ENCODE results near the gene PNLIPRP1.

Gene PNLIPRP1

DNA sequence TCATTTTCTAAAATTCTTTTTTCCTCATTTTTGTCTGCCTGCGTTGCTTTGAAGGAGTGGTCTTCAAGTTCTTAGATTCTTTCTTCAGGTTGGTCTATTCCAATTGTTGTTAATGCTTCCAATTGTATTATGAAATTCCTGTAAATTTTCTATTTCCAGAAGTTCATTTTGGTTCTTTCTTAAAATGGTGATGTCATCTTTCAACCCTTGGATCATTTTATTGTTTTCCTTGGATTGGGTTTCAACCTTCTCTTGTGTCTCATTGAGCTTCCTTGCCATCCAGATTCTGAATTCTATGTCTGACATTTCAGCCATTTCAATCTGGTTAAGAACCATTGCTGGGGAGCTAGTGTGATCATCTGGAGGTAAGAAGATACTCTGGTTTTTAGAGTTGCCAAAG is 63.1 kb downstream of the PNLIPRP1 start:
- POLR2A ChIA-PET: no interaction called here
- CTCF ChIA-PET: no interaction called here
- DNase-seq (ENCODE audit: extremely low spot score): no peak
- TF ChIP-seq HDGF (IDR thresholded peaks at IDR 0.05; ENCODE audit: borderline replicate concordance) (no peak), ELF4 (IDR thresholded peaks at IDR 0.05) (no peak), LEF1 (IDR thresholded peaks at IDR 0.05; ENCODE audit: borderline replicate concordance) (no peak), FOXA1 (IDR thresholded peaks at IDR 0.05) (no peak), ZNF384 (IDR thresholded peaks at IDR 0.05) (no peak), BHLHE40 (IDR thresholded peaks at IDR 0.05; ENCODE audit: borderline replicate concordance) (no peak), NFRKB (IDR thresholded peaks at IDR 0.05) (no peak), ARNT (IDR thresholded peaks at IDR 0.05) (no peak), FOXK2 (IDR thresholded peaks at IDR 0.05) (no peak), FOXM1 (IDR thresholded peaks at IDR 0.05; ENCODE audit: borderline replicate concordance) (no peak), SP1 (IDR thresholded peaks at IDR 0.05) (no peak), L3MBTL2 (conservative IDR thresholded peaks at IDR 0.05) (no peak), SUZ12 (IDR thresholded peaks at IDR 0.05) (no peak)
- TF ChIP-seq, protein P1, sequence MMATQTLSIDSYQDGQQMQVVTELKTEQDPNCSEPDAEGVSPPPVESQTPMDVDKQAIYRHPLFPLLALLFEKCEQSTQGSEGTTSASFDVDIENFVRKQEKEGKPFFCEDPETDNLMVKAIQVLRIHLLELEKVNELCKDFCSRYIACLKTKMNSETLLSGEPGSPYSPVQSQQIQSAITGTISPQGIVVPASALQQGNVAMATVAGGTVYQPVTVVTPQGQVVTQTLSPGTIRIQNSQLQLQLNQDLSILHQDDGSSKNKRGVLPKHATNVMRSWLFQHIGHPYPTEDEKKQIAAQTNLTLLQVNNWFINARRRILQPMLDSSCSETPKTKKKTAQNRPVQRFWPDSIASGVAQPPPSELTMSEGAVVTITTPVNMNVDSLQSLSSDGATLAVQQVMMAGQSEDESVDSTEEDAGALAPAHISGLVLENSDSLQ (IDR thresholded peaks at IDR 0.05): no peak

DNA sequence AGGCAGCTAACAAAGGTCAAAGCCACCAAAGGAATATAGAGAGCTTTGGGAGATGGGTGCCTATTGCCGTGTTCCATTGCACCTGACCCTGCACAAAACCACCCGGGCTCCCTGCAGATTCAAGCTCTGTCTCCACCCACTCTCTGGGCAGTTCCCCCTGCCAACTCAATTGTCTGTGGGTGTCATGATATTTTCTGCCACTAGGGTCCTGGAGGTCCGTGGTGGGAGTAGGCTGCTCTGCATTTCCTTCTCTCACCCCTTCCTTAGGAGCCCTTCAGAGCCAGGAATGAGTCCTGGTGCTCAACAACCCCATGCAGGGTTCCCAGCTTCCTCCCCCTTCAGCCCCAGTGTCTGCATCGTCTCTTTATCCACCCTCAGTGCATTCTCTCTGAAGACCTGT is 64.1 kb downstream of the PNLIPRP1 start:
- peak; percentile 75 for DNase-seq (ENCODE audit: extremely low spot score)
- TF ChIP-seq BHLHE40 (IDR thresholded peaks at IDR 0.05; ENCODE audit: borderline replicate concordance): no peak
- POLR2A ChIA-PET: no interaction called here
- CTCF ChIA-PET: interaction anchor here (0.7 to 1.3 kb wide), 6 partner anchors 9 to 133 kb away, joined by 3 to 5 read pairs (median 3); no protein-coding TSS in a partner anchor

DNA sequence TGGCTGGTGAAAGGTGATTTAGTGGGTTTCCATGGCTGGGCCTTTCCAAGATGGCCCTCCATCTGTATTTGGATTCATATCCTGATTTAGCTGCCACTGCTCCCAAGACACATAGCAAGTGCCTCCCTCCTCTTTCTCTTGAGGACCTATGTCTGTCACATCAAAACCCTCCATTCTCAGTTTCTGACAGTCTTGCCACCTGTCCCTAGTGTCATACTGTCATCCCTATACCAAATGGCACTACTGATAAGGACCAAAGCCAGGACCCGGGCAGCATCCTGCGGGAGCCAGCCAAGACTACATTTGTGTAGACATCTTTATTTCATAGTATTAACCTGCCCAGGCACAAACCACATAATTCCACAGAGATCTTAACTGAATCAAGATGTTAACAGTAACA is 64.8 kb downstream of the PNLIPRP1 start:
- ChIA-PET POLR2A (no interaction called here), CTCF (interaction anchor here (0.7 to 1.3 kb wide), 3 partner anchors 10 to 133 kb away, joined by 3 to 5 read pairs (median 3); no protein-coding TSS in a partner anchor)
- DNase-seq (ENCODE audit: extremely low spot score): no peak
- TF ChIP-seq SUZ12 (IDR thresholded peaks at IDR 0.05) (no peak), NFRKB (IDR thresholded peaks at IDR 0.05) (no peak), BHLHE40 (IDR thresholded peaks at IDR 0.05; ENCODE audit: borderline replicate concordance) (no peak), HDGF (IDR thresholded peaks at IDR 0.05; ENCODE audit: borderline replicate concordance) (no peak), ZNF384 (IDR thresholded peaks at IDR 0.05) (no peak), SP1 (IDR thresholded peaks at IDR 0.05) (no peak), FOXM1 (IDR thresholded peaks at IDR 0.05; ENCODE audit: borderline replicate concordance) (no peak), TARDBP (IDR thresholded peaks at IDR 0.05) (no peak), ELF4 (IDR thresholded peaks at IDR 0.05) (no peak), ARNT (IDR thresholded peaks at IDR 0.05) (no peak), FOXA1 (IDR thresholded peaks at IDR 0.05) (no peak), FOXK2 (IDR thresholded peaks at IDR 0.05) (no peak), LEF1 (IDR thresholded peaks at IDR 0.05; ENCODE audit: borderline replicate concordance) (no peak)
- TF ChIP-seq, protein P1 (IDR thresholded peaks at IDR 0.05): no peak

DNA sequence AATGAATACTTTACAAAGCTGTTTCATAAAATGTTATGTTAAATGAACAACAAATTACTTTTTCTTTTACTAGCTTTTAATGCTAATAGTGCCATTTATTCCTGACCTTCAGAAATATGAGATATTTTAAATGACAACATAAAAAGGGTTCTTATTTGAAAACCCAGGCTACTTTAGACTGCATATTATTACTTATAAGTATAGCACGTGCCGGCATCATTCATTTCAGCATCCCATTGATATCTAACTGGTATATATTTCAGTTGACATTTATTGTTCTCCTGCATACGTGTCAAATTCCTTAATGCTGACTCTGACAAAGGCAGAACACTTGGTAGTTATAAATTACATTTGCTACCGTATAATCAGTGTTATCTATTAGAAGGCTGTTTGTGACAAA is 65.3 kb downstream of the PNLIPRP1 start:
- DNase-seq (ENCODE audit: extremely low spot score): no peak
- TF ChIP-seq ZNF384 (IDR thresholded peaks at IDR 0.05): no peak
- no peak for TF ChIP-seq FOXM1 (IDR thresholded peaks at IDR 0.05; ENCODE audit: borderline replicate concordance)
- TF ChIP-seq LEF1 (IDR thresholded peaks at IDR 0.05; ENCODE audit: borderline replicate concordance): no peak
- TF ChIP-seq SP1 (IDR thresholded peaks at IDR 0.05): no peak
- TF ChIP-seq FOXK2 (IDR thresholded peaks at IDR 0.05): no peak
- TF ChIP-seq NFRKB (IDR thresholded peaks at IDR 0.05): no peak
- TF ChIP-seq ARNT (IDR thresholded peaks at IDR 0.05): no peak
- no peak for TF ChIP-seq FOXA1 (IDR thresholded peaks at IDR 0.05)
- TF ChIP-seq, protein P1 (IDR thresholded peaks at IDR 0.05): no peak
- no peak for TF ChIP-seq L3MBTL2 (conservative IDR thresholded peaks at IDR 0.05)
- TF ChIP-seq SUZ12 (IDR thresholded peaks at IDR 0.05): no peak
- TF ChIP-seq BHLHE40 (IDR thresholded peaks at IDR 0.05; ENCODE audit: borderline replicate concordance): no peak
- TF ChIP-seq ELF4 (IDR thresholded peaks at IDR 0.05): no peak
- no peak for TF ChIP-seq TARDBP (IDR thresholded peaks at IDR 0.05)
- TF ChIP-seq HDGF (IDR thresholded peaks at IDR 0.05; ENCODE audit: borderline replicate concordance): no peak
- TF ChIP-seq CTBP1 (IDR thresholded peaks at IDR 0.05; ENCODE audit: borderline replicate concordance): no peak
- CTCF ChIA-PET: no interaction called here
- POLR2A ChIA-PET: no interaction called here

DNA sequence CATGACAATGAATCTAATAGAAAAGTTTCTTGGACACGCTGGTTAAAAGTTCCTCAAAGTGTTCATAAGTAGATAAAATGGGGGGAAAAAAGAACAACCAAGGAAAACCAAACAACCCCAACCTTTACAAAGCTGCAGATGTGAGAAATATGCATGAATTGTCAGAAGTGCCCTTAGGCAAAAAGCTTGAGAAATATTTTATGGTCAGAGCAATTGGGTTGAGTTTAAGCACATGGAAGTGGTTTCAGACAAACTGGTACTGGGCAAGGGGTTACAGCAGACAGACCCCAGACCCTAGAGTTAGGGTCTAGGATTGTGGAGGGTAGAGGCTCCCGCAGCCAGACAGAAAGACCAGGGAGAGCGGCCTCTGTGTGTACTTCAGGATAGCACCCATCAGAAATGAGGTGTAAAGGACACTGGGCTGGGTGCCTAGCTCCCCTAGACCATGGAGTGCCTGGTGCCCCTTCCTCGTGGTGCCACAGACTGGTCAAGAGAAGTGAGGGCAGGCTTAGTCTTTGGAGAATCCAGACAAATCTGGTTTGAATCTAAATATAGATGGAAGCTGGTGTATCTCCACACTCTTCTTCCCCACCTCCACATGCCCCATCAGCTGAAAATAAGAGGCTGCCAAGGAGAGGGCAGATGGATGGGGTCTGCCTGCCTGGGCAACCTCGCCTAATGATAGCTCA is 67.2 kb downstream of the PNLIPRP1 start:
- CTCF ChIA-PET: no interaction called here

More for the DNA sequence above, 67.2 kb downstream of the PNLIPRP1 start:
- POLR2A ChIA-PET: no interaction called here
- no peak for DNase-seq (ENCODE audit: extremely low spot score)
- no peak for TF ChIP-seq HDGF (IDR thresholded peaks at IDR 0.05; ENCODE audit: borderline replicate concordance)
- no peak for TF ChIP-seq TARDBP (IDR thresholded peaks at IDR 0.05)
- TF ChIP-seq FOXK2 (IDR thresholded peaks at IDR 0.05): no peak
- TF ChIP-seq CTBP1 (IDR thresholded peaks at IDR 0.05; ENCODE audit: borderline replicate concordance): no peak
- no peak for TF ChIP-seq SUZ12 (IDR thresholded peaks at IDR 0.05)
- TF ChIP-seq SP1 (IDR thresholded peaks at IDR 0.05): no peak
- TF ChIP-seq L3MBTL2 (conservative IDR thresholded peaks at IDR 0.05): no peak
- TF ChIP-seq, protein P1 (IDR thresholded peaks at IDR 0.05): no peak
- no peak for TF ChIP-seq NFRKB (IDR thresholded peaks at IDR 0.05)
